Liver (tissue), 9 donors: ENCODE results near the gene NCK2. TPM values are rescaled to one million over a fixed set of nuclear protein-coding genes. Genes with fewer than 3 reads are reported as not detected.

Experiments used
- DNase-seq: peaks from one replicate; pipeline ENCODE4 v3.0.0-alpha.2; 2017; ENCODE audit warnings: low spot score
- H3K27ac ChIP-seq, 2 donors: one replicate each; pipeline ENCODE4 v1.7.0; 2013; ENCODE audit warnings: inconsistent platforms in 2 of 2, low read length in 2 of 2, control low read depth in 1 of 2, low read depth in 1 of 2, mild to moderate bottlenecking in 1 of 2
- H3K27me3 ChIP-seq, 4 donors: one replicate each; pipeline versions ENCODE4 v1.6.1 to v1.7.0; 2013; ENCODE audit warnings: low read length in 3 of 4, inconsistent platforms in 1 of 4, mild to moderate bottlenecking in 1 of 4, moderate library complexity in 1 of 4; ENCODE audit not compliant: control insufficient read depth in 4 of 4, insufficient read depth in 4 of 4
- H3K36me3 ChIP-seq, 4 donors: one replicate each; pipeline versions ENCODE4 v1.6.1 to v1.7.0; 2013; ENCODE audit warnings: low read length in 3 of 4, mild to moderate bottlenecking in 3 of 4, low read depth in 1 of 4, moderate library complexity in 1 of 4; ENCODE audit not compliant: control insufficient read depth in 4 of 4, insufficient read depth in 3 of 4
- H3K4me1 ChIP-seq, 4 donors: one replicate each; pipeline versions ENCODE4 v1.6.1 to v1.7.0; 2013; ENCODE audit warnings: low read length in 3 of 4, mild to moderate bottlenecking in 3 of 4, moderate library complexity in 1 of 4; ENCODE audit not compliant: control insufficient read depth in 4 of 4, insufficient read depth in 4 of 4
- H3K4me3 ChIP-seq, 3 donors: one replicate each; pipeline versions ENCODE4 v1.6.1 to v1.7.0; 2013; ENCODE audit warnings: low read length in 3 of 3, control low read depth in 1 of 3, low read depth in 1 of 3, mild to moderate bottlenecking in 1 of 3
- H3K9ac ChIP-seq, 2 donors: one replicate each; pipeline ENCODE4 v1.7.0; 2013; ENCODE audit warnings: low read length in 2 of 2, mild to moderate bottlenecking in 2 of 2, moderate library complexity in 2 of 2, control low read depth in 1 of 2, low read depth in 1 of 2
- H3K9me3 ChIP-seq, 4 donors: one replicate each; pipeline versions ENCODE4 v1.6.1 to v1.7.0; 2013; ENCODE audit warnings: low read length in 3 of 4; ENCODE audit not compliant: control insufficient read depth in 4 of 4
- CTCF ChIP-seq: fragments of 150-350 bp; IDR thresholded peaks from 2 replicates; pipeline ENCODE4 v1.5.1; 2017; ENCODE audit warnings: improper control_type of control experiment, low read depth, low read length; ENCODE audit not compliant: missing input control
- EGR1 ChIP-seq, 2 donors: IDR thresholded peaks; 2 replicates each; pipeline ENCODE4 v1.6.1; 2016 to 2018; ENCODE audit warnings: antibody characterized with exemption in 2 of 2, low read depth in 2 of 2
- FOXA1 ChIP-seq: IDR thresholded peaks from 2 replicates; pipeline ENCODE4 v1.6.1; 2016; ENCODE audit warnings: antibody characterized with exemption
- FOXA2 ChIP-seq: IDR thresholded peaks from 2 replicates; pipeline ENCODE4 v1.6.1; 2016; ENCODE audit warnings: antibody characterized with exemption
- GABPA ChIP-seq, 2 donors: IDR thresholded peaks in 1 of 2; conservative IDR thresholded peaks in 1 of 2; 2 replicates each; pipeline ENCODE4 v1.6.1; 2016; ENCODE audit warnings: antibody characterized with exemption in 2 of 2, mild to moderate bottlenecking in 1 of 2, moderate library complexity in 1 of 2
- HNF4A ChIP-seq, 2 donors: conservative IDR thresholded peaks; 2 replicates each; pipeline ENCODE4 v1.6.1; 2016; ENCODE audit warnings: antibody characterized with exemption in 2 of 2, mild to moderate bottlenecking in 2 of 2
- HNF4G ChIP-seq: IDR thresholded peaks from 2 replicates; pipeline ENCODE4 v1.6.1; 2016; ENCODE audit warnings: antibody characterized with exemption
- JUND ChIP-seq, 2 donors: IDR thresholded peaks; 2 replicates each; pipeline ENCODE4 v1.6.1; 2016; ENCODE audit warnings: antibody characterized with exemption in 2 of 2
- NR2F2 ChIP-seq: IDR thresholded peaks from 2 replicates; pipeline ENCODE4 v1.6.1; 2016; ENCODE audit warnings: antibody characterized with exemption
- RAD21 ChIP-seq, 2 donors: IDR thresholded peaks; 2 replicates each; pipeline ENCODE4 v1.6.1; 2016; ENCODE audit warnings: antibody characterized with exemption in 2 of 2, mild to moderate bottlenecking in 2 of 2
- WGBS: extraction: QIAGEN DNeasy Blood & Tissue Kit; methylation state at CpG from one replicate; pipeline ENCODE4 v1.1.7; 2013; 5-methylcytosine and 5-hydroxymethylcytosine counted together
- polyA plus RNA-seq, 2 donors: library from polyadenylated mRNA; stranded (reverse) in 1 of 2; unstranded in 1 of 2; fragments of 200-250 nt in 1 of 2; fragments of >200 nt in 1 of 2; fragmentation: Nextera tagmentation in 1 of 2; extraction: Ambion mirVana in 1 of 2; gene quantifications; one replicate each; pipeline versions ENCODE4 v1.2.1 to v1.2.3, GENCODE V29; 2013 to 2015
- total RNA-seq, 2 donors: library from RNA; depleted of rRNA; stranded (reverse); fragments of >200 nt; gene quantifications; one replicate each; pipeline ENCODE4 v1.2.3, GENCODE V29; 2014
- TF ChIP-seq, protein P1 (sequence below): IDR thresholded peaks from 2 replicates; pipeline ENCODE4 v1.6.1; 2016; ENCODE audit warnings: antibody characterized with exemption
- TF ChIP-seq, protein P2 (sequence below): IDR thresholded peaks from 2 replicates; pipeline ENCODE4 v1.6.1; 2016; ENCODE audit warnings: antibody characterized with exemption, mild to moderate bottlenecking
- donor health status: healthy.
- donor health status: healthy.
- donor health status: healthy.
- donor health status: healthy.
- donor health status: healthy.

Gene NCK2
- total and polyA plus RNA-seq, 4 donors, result 3.4 to 15.0 (median 10.7) TPM

- TF ChIP-seq, protein P1, sequence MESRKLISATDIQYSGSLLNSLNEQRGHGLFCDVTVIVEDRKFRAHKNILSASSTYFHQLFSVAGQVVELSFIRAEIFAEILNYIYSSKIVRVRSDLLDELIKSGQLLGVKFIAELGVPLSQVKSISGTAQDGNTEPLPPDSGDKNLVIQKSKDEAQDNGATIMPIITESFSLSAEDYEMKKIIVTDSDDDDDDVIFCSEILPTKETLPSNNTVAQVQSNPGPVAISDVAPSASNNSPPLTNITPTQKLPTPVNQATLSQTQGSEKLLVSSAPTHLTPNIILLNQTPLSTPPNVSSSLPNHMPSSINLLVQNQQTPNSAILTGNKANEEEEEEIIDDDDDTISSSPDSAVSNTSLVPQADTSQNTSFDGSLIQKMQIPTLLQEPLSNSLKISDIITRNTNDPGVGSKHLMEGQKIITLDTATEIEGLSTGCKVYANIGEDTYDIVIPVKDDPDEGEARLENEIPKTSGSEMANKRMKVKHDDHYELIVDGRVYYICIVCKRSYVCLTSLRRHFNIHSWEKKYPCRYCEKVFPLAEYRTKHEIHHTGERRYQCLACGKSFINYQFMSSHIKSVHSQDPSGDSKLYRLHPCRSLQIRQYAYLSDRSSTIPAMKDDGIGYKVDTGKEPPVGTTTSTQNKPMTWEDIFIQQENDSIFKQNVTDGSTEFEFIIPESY, result no peak
- TF ChIP-seq NR2F2, result no peak
- no peak for TF ChIP-seq HNF4A (conservative IDR thresholded peaks at IDR 0.05)
- TF ChIP-seq FOXA1, result no peak
Observed at GRCh38 chr2:105736145-105736544, 8.6 kb upstream of the NCK2 start (continued).

DNA sequence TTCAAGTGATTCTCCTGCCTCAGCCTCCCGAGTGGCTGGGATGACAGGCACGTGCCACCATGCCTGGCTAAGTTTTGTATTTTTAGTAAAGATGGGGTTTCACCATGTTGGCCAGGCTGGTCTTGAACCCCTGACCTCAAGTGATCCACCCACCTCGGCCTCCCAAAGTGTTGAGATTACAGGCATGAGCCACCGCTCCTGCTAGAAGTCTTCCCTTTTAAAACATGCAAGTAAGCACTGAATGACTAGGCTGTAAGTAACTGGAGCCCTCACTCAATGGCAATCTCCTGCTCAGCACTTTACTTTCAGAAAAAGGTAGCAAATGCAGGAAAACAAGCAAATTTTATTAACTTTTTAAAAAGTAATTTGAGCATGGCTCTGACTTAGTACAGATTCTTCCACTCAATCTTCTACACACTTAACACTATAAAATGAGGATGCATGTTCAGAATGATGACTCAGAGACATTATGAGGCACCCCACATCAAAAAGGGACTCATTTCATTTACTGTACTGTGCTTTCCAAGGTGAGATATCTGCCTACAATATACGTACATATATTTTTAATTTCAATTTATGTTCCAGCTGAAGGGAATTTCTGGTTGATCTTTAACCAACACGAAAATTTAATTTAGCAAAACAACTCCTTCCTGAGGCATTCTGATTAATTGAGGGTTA lies 6.6 kb upstream of the NCK2 start:
- no peak for DNase-seq

DNA sequence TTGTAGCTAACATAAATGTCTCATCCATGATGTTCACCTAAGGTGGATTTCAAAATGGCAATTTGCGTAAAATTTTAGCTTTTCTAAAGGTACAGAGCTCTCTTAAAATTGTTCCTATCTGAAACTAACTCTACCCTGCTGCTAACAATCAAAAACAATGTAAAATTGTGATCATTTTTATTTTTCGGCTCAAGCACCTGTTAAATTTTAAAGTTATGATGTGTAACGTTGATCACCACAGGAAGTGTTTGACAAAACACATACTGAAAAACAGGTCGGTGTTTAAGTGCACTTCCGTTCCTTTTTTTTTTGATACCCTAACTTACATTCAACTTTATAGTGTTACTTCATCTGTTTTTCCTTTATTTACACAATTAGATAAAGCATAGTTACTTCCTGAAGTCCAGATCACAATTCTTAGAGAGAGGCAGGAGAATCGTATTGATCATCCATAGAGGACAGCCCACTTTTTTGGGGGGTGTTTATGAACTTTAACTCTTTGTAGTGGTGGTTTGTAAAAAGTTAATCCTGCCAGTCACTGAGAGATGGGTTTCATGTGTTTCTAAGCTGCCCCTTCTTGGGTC lies 6.0 kb upstream of the NCK2 start:
- no peak for DNase-seq
- no peaks in the 10 kb centered on the region for H3K9me3 ChIP-seq
- H3K27me3 ChIP-seq, result peaks cover 0 to 3% (median 0%) of the 10 kb centered on the region in 4 donors
- 59% methylated on average over 6 of the region's 6 CpGs for WGBS
- H3K27ac ChIP-seq, result no peak overlapping the region
- no peak overlapping the region for H3K9ac ChIP-seq
- H3K4me1 ChIP-seq, result peaks cover 0 to 3% (median 0%) of the 10 kb centered on the region in 4 donors
- no peaks in the 10 kb centered on the region for H3K36me3 ChIP-seq
- H3K4me3 ChIP-seq, result no peak overlapping the region
- TF ChIP-seq GABPA (IDR thresholded peaks at IDR 0.05 in 1 of 2, conservative IDR thresholded peaks at IDR 0.05 in 1 of 2) (no peak), HNF4A (conservative IDR thresholded peaks at IDR 0.05) (no peak), NR2F2 (no peak), HNF4G (no peak), EGR1 (IDR thresholded peaks at IDR 0.05; ENCODE audit: low read depth in 2 of 2) (no peak), FOXA2 (no peak), FOXA1 (no peak)
- TF ChIP-seq, protein P1, result no peak
- TF ChIP-seq, protein P2, sequence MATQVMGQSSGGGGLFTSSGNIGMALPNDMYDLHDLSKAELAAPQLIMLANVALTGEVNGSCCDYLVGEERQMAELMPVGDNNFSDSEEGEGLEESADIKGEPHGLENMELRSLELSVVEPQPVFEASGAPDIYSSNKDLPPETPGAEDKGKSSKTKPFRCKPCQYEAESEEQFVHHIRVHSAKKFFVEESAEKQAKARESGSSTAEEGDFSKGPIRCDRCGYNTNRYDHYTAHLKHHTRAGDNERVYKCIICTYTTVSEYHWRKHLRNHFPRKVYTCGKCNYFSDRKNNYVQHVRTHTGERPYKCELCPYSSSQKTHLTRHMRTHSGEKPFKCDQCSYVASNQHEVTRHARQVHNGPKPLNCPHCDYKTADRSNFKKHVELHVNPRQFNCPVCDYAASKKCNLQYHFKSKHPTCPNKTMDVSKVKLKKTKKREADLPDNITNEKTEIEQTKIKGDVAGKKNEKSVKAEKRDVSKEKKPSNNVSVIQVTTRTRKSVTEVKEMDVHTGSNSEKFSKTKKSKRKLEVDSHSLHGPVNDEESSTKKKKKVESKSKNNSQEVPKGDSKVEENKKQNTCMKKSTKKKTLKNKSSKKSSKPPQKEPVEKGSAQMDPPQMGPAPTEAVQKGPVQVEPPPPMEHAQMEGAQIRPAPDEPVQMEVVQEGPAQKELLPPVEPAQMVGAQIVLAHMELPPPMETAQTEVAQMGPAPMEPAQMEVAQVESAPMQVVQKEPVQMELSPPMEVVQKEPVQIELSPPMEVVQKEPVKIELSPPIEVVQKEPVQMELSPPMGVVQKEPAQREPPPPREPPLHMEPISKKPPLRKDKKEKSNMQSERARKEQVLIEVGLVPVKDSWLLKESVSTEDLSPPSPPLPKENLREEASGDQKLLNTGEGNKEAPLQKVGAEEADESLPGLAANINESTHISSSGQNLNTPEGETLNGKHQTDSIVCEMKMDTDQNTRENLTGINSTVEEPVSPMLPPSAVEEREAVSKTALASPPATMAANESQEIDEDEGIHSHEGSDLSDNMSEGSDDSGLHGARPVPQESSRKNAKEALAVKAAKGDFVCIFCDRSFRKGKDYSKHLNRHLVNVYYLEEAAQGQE, result no peak

More for the DNA sequence above, 6.6 kb upstream of the NCK2 start:
- H3K27ac ChIP-seq, result no peak overlapping the region
- 80% methylated on average over 6 of the region's 6 CpGs for WGBS
- H3K27me3 ChIP-seq, result peaks cover 0 to 3% (median 0%) of the 10 kb centered on the region in 4 donors
- no peaks in the 10 kb centered on the region for H3K36me3 ChIP-seq
- H3K4me1 ChIP-seq, result no peaks in the 10 kb centered on the region
- H3K9ac ChIP-seq, result no peak overlapping the region
- H3K9me3 ChIP-seq, result no peaks in the 10 kb centered on the region
- TF ChIP-seq, protein P1, result no peak
- TF ChIP-seq JUND (IDR thresholded peaks at IDR 0.05) (no peak), HNF4A (conservative IDR thresholded peaks at IDR 0.05) (no peak), NR2F2 (no peak), CTCF (no peak), EGR1 (IDR thresholded peaks at IDR 0.05; ENCODE audit: low read depth in 2 of 2) (no peak), RAD21 (IDR thresholded peaks at IDR 0.05) (no peak), HNF4G (no peak)
- no peak overlapping the region for H3K4me3 ChIP-seq
